HG02610 (cell line): Measurements from ENCODE around the gene TEX261.
"Not testable (repeated sequence)": the region's sequence is repeated elsewhere in the genome, so short reads cannot be mapped to it uniquely, and the experiment has no call there.

Experiments used
- ATAC-seq: cut with Tn5 transposase; IDR thresholded peaks from one replicate; pipeline ENCODE4 v1.9.1; 2021; ENCODE audit warnings: mild to moderate bottlenecking, moderate library complexity; ENCODE audit not compliant: unreplicated experiment

Gene TEX261

DNA sequence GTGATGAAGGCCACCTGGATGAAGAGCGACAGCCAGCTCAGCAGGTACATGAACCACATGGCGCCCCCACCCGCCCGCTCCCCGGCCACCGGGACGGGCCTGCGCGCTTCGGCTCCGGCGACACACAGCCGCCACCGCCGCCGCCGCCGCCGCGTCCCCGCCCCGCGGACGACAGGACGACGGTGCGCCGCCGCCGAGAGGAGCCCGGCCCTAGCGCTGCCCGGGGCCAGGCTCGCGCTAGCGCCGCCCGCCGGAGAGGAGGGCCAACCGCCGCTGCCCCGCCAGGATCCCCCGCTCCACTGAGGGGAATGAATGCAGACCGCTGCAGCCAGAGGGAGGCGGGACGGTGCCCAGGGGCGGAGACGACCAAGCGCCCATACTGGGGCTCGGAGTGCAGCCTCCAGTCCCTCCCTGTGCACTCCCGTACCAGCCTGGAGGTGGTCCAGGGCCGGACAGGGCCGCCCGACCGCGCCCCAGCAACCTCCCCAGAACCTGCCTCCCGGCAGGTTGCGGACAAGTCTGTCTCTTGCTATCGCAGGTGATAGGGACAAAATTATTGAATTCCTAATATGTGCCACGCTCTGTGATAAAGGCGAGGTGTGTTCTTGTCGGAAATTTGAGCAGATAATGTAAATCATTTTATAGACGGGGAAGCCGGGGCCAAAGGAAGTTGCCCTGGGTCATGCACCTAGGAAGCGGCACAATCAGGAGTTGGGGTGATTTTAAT is at the start of gene TEX261:
TSS of gene TEX261 (minus strand) at position 175 of the 727 bp plus-strand sequence. CDS start at position 59, 116 bp downstream.
- ATAC-seq: peak; percentile 95

DNA sequence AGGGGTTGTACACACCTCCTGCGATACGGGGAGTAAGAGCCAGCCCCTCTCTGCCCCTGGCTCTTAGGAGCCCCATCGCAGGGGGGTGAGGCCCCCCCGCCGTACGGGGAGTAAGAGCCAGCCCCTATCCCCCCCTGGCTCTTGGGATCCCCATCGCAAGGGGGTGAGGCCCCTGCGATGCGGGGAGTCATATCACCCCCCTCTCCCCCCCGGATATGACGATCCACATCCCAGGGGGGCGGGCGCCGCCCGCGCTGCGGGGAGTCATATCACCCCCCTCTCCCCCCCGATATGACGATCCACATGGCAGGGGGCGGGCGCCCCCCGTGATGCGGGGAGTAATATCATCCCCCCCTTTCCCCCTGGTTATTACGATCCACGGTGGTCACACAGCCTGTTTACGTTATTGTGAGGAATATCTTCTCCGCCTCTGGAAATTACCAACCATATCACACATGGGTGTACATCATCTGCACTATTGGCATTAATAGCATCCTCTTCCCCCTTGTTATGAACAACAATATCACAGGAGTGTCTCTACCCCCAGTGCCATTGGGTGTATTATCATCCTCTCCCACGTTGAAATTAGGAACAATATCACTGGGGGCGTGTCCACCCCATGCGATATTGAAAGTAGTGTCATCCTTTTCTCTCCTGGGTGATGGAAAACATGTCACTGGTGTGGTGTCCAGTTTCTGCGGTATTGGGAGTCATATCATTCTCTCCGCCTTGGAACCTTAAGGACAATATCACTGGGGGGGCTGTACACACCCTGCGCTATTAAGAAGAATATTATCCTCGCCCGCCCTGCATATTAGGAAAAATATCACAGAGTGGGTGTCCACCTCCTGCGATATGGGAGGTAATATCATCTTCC is 49.1 kb upstream of the TEX261 start:
- ATAC-seq: no peak

DNA sequence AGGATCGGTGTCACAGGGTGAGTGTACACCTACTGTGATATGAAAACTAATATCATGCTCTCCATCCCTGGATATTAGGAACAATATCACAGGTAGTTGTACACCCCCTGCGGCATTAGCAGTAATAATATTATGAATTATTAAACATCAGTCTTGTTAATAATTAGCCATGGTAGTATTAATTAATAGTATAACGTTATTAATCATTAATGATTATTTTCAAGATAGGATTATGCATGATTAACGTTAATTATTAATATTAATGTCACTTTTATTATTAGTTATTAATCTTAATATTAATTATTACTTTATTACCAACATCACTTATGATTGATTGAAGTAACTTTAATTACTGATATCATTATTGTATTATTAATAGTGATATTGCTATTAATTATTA is 47.6 kb upstream of the TEX261 start:
- ATAC-seq: no peak

DNA sequence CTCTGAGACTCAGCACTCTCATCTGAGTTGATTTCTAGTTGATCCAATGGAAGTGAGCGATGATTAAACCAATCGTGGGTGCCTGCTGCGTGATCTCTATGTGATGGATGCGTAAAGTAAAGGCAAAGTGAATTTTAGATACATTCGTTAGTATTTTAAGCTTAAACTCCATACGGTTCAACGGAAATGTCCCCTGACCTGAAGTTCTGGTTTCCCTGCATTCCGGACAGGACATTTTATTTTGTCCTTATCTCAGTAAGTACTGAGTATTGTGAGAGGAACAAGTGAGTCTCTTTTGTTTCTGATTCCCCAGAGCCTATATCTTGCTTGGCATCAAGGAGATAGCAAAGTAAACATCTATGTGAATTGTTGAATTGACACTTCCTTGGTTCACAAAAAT is 41.6 kb upstream of the TEX261 start:
- ATAC-seq: not testable (repeated sequence)

DNA sequence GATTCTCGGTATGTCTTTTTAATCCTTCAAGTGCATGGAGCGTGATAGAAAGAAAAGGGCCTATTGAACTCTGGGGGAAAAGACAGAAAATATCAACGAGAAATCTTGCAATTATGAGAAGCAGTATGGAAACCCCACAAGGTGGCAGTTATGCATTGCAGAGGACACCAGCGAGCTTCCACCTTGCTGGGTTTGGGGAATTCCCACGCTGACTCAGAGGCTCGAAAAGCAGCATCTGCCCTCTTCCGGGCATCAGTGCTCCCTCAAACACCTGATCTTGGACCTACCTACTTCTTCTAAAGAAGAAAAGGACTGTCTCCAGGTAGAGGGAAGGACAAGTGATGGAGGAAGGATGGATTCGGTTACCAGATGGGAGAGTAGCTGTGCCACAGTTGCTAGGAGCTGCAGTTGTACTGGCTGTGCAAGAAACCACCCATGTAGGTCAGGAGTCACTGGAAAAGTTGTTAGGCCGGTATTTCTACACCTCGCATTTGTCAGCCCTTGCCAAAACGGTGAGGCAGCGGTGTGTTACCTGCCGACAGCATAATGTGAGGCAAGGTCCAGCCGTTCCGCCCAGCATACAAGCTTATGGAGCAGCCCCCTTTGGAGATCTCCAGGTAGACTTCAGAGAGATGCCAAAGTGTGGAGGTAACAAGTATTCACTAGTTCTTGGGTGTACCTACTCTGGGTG is 29.0 kb upstream of the TEX261 start:
- ATAC-seq: not testable (repeated sequence)

DNA sequence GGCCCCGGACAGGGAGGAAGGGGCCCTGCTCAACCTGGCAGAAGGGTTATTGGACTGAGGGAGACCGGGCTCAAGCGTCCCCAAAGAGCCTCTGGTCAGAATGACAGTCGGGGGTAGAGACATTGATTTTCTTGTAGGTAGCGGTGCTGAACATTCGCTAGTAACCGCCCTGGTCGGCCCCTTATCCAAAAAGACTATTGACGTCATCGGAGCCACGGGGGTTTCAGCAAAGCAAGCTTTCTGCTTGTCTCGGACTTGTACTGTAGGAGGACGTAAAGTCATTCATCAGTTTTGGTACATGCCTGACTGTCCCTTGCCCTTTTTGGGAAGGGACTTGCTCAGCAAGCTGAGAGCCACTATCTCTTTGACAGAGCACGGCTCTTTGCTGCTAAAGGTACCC is 26.7 kb upstream of the TEX261 start:
- not testable (repeated sequence) for ATAC-seq

DNA sequence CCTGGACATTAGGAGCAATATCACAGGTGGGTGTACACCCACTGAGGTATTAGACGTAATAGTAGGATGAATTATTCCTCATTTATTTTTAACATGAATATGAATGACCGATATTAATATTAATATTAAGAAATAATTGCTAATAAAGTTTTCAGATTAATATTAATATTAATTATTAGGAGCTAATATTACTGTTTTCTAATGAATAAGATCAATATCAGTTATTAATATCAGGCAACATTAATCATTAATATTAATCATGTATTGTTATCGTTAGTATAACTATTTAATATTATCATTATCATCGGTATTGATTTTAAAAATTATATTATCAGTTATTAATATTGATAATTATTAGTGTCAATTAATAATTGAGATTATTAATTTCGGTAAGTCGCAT is 25.3 kb upstream of the TEX261 start:
- ATAC-seq: not testable (repeated sequence)

DNA sequence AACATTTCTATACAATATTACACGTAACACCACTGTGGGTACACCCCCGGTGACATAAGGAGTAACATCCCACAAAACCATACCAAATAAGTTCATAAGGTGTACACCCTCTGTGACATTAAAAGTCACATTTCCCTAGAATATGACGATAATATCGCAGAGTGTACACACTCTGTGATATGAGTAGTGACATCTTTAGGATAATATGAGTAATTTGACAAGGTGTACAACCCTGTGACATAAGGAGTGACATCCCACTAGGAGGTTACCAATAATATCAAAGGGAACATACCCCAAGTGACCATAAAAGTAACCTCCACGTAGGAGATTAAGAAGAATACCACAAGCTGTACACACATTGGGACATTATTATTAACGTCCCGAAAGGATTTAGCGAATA is 24.0 kb upstream of the TEX261 start:
- no peak for ATAC-seq

DNA sequence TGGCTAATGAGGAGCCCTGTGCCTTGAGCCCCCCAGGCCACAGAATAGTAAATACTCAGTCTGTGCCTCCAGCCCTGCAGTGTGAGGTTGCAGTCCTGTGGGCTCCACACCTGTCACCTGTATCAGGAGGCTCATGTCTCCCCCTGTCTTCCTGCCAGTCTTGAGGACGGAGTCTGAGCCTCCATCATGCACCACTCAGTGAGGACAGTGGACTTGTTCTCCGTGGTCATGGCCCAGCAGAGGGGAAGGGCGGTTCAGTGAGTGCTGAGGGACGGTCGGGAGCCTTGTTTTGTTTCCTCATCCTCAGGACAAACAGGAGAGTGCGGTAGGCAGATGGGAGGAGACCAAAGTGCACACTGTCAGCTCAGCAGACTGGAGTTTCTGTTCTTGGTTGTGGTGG is 17.1 kb upstream of the TEX261 start:
- ATAC-seq: not testable (repeated sequence)

DNA sequence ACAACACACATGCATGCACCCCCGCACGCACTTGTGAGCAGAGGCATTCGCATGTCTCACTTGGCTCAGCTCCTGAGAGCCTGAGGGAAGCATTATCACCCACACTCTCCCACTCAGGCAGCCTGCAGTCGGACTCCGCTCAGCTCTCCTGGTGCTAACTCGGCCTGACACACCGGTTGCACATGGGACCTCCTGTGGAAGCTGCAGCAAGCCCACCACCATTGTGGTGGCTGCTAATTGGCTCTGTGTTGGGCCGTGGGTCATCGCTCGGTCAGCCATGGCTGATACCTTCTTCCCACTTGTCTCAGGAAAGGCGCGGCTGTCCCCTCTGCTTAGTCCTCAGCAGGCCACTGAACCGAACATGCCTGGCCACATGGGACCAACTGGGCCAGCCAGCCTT is 13.7 kb upstream of the TEX261 start:
- no peak for ATAC-seq

DNA sequence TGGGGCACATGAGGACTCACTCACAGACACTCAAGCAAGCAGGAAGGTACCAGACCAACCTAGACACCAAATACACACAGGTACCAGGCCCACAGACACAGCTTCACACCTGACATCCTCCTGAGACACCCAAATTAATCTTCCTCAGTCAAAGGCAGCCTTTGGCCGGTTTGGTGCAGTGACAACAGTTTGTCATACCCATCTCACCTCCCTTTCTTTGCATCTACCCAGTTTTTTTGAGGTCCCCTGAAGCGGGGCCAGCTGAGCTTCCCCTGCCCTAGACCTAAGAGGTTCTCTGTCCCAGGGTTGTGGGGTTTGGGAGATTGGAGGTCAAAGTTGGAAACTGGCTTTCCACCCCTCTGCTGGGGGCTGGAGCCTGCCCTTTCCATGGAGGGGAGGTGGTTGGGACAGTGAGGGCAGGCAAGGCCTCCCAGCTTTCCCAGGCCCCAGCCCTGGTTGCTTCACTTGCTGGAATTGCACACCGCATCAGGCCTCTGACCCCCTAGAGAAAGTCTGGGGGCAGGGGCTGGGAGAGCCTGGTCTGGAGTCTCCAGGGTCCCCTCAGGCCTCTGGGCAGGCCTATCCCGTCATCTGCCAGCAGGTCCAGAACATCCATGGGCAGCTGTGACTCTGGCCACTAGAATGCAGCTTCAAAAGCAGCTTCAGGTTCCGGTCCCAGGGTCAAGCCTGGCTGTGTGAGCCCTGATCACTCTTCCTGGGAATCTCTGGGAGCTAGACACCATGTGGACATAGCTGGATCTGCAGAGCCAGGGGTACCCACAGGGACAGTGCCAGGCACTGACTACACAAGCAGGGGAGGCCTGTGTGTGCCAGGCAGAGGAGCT is 12.5 kb upstream of the TEX261 start:
- no peak for ATAC-seq

DNA sequence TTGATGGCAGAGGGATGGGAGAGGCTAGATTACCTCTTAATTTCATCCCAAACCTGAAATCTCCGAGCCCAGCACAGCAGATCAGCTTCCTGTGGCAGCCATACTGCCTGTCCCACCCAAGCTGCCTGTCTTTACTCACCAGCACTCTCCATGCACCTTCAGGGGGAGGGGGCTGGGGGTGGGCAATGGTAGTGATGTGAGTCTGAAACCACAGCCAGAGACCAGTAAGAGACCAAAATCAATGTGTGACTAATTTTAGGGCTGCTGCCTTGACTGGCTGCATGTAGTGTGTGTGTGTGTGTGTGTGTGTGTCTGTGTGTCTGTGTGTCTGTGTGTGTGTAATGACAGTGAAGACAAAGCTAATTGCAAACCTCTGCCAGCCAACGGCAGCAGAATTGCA is 11.7 kb upstream of the TEX261 start:
- no peak for ATAC-seq

DNA sequence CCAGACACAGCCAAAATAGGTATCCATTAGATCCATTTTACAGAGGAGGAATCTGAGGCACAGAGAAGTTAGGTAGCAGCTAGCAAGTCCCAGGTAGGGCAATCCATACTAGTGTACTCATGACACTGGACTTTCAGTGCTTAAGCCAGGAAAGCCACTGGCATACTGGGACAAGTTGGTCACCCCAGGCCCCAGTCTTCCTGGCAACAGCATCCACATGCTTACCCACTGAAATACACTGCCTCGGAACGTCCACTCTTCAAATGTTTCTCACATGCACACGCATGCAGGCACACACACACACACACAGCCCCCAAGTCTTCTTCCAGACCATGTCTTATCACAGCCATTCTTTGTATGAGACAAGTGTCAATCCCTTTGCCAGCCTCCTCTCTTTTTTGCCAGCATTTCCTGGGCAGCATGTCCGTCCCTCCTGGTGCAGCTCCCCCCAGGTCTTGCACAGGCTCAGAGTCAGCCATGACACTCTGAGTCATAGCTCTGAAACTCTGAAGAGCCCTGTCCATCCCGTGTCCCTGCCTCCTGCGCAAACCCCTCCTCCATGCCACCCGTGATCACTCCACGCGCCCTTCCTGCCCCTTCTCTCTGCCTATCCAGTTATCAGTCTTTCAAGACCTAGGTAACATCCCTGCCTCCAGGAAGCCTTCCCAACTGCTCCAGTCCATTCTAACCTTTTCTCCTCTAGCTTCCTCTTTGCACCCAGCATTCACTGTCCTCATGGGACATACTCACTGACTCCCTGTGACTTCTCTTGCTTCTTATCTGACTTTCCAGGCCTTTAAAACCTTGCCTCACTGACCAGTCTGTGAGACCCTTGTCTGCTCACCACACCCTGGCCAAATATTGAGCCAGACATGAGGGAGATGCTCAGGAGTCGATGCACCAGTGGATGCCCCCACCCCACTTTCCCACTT is 10.9 kb upstream of the TEX261 start:
- ATAC-seq: no peak

DNA sequence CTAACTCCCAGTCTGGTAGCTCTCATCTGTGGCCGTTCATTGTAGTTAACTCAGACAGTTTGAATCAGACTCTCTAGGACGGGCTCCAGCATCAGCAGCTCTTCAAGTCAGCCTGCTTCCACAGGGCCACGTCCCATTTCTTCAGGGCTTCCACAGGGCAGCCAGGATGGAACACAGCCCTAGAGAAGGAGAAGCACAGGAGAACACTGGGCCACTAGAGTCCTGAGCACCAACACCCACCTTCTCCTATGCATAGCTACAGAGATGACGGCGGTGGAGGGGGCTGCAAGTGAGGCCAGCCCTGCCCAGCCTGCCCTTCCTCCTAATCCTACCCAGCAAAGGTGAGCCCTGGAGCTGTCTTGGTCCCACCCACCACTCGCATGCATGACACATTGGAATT is 10.2 kb upstream of the TEX261 start:
- no peak for ATAC-seq

DNA sequence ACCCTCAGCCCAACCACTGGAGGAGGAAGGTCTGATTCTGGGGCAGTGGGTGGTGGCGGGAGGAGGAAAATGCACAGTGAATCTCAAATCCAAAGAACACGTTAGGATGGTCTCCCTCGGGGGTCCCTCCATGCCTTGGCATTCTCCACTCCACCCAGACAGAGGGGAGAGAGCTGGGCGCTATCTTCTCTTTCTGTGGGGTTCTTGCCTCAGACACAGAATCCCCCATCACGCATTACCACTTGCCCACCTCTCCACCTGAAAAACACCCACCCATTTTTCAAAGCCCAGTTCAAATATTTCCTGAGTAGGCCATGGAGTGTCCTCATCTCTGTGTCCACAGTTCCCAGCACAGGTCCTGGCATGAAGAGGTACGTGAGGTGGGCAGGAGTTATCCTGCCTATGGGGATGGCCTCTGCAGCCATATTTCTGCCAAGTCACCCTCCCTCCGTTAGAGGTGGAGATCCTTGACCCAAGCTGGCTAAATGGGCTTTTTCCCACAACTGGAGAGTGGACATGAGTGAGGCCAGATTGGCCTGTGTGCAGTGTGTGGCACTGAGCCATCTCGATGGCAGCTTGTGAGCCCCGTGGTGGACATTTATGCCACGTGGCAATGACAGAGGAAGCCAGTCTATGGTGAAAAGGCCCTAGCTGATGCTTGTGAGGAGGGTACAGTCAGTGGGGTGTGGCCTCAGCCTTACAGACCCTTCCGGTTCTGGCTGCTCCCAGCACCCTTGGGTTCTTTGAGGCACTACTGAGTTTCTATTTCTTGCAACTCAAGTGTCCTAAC is 9.5 kb upstream of the TEX261 start:
- ATAC-seq: no peak

DNA sequence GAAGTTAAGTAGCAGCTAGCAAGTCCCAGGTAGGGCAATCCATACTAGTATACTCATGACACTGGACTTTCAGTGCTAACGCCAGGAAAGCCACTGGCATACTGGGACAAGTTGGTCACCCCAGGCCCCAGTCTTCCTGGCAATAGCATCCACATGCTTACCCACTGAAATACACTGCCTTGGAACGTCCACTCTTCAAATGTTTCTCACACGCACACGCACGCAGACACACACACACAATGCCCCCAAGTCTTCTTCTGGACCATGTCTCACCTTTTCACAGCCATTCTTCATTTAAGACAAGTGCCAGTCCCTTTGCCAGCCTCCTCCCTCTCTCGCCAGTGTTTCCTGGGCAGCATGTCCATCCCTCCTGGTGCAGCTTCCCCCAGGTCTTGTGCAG is 8.7 kb upstream of the TEX261 start:
- no peak for ATAC-seq

DNA sequence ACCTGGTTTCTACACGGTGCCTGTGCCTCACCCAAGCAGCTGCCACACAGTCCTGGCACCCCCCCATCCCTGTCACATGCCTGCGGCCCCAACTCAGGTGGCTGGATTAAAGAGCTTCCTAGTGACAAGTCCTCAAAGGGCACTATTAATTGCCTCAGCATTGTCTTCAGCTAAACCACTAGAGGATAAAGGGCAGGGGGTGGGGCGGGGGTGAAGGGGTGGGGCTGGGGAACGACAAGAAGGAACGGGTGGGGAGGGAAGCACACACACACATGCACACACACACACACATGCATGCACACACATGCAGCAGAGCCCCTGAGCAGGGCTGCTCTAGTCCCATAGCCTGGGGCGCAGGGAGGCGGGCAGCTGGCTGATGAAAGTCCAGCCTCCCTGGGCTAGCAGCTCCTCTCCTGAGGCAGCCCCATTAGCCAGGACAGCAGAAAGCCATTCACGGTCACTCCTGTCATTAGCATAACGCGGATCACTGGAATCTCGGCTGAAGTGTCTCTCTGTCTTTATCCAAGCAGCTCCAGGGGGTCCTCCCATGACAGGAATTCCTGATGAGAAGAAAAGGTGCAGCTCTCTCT is 7.4 kb upstream of the TEX261 start:
- no peak for ATAC-seq

DNA sequence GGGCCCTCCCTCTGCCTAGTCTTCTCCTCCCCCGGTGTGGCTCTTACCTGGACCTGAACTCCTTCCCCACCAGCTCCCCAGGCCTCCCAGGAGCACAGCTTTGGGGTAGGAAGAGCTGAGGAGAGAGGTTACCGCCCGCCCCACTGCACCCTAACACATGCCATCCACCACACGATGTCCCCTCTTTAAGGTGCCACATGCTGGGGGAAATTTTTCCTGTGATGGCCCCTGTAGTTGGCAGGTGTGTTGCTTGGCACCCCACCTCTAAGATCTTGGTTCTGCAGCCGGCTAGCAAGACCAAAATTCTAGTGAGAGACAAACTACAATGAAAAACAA is 6.9 kb upstream of the TEX261 start:
- ATAC-seq: no peak
